Panc1 (cell line): ENCODE measurements around the gene GCNT4. TPM values are rescaled to one million over a fixed set of nuclear protein-coding genes. Genes with fewer than 3 reads are reported as not detected.

Experiments used
- ATAC-seq: fragments of 200-7000 bp; cut with Tn5 transposase; 2 replicates; pipeline ENCODE4 v1.9.1; 2020; ENCODE audit warnings: mild to moderate bottlenecking, moderate library complexity
- BruUV-seq: library from RNA; stranded (reverse); fragments of 400-500 nt; replicated peaks from 2 replicates; lab custom pipeline; 2021; lab: Mats Ljungman, UMichigan
- CTCF ChIA-PET: fragments of 300-600 bp; sonication (Branson Sonifier 250); formaldehyde crosslinking; loops from one replicate; lab custom pipeline; 2022; ENCODE audit warnings: antibody characterized with exemption; lab: Charles Lee
- POLR2A ChIA-PET: fragments of 300-600 bp; sonication (Branson Sonifier 250); formaldehyde crosslinking; loops from one replicate; lab custom pipeline; 2022; ENCODE audit warnings: antibody characterized with exemption; lab: Charles Lee
- DNase-seq: peaks from one replicate; pipeline ENCODE4 v3.0.0-alpha.2; 2010; ENCODE audit warnings: low read depth, low spot score
- H3K27ac ChIP-seq: 2 replicates; pipeline ENCODE4 v1.5.1; 2011; ENCODE audit warnings: mild to moderate bottlenecking, low read length, inconsistent platforms
- H3K27me3 ChIP-seq: fragments of 200-500 bp; sonication (Bioruptor generic); 2 replicates; pipeline ENCODE4 v1.6.0; 2014; ENCODE audit warnings: low read length, inconsistent platforms; ENCODE audit not compliant: control insufficient read depth, insufficient read depth
- H3K36me3 ChIP-seq: fragments of 200-500 bp; sonication (Bioruptor generic); 2 replicates; pipeline ENCODE4 v1.5.1; 2014; ENCODE audit warnings: inconsistent platforms, mild to moderate bottlenecking, low read length, moderate library complexity; ENCODE audit not compliant: control insufficient read depth, insufficient read depth
- H3K4me1 ChIP-seq: 2 replicates; pipeline ENCODE4 v1.5.1; 2011; ENCODE audit warnings: inconsistent platforms, mild to moderate bottlenecking, low read length, moderate library complexity; ENCODE audit not compliant: control insufficient read depth, insufficient read depth
- H3K4me3 ChIP-seq, 2 experiments: 2 replicates each; pipeline ENCODE4 v1.5.1; 2011 to 2012; ENCODE audit warnings: low read depth in 2 of 2, low read length in 2 of 2, mild to moderate bottlenecking in 2 of 2, inconsistent platforms in 1 of 2, moderate library complexity in 1 of 2
- H3K9me3 ChIP-seq: fragments of 200-500 bp; sonication (Bioruptor generic); 2 replicates; pipeline ENCODE4 v1.5.1; 2014; ENCODE audit warnings: low read depth, mild to moderate bottlenecking, inconsistent platforms, low read length, moderate library complexity; ENCODE audit not compliant: control insufficient read depth, insufficient read depth
- CTCF ChIP-seq: fragments of 450-650 bp; IDR thresholded peaks from 2 replicates; pipeline ENCODE4 v1.5.1; 2017; ENCODE audit warnings: mild to moderate bottlenecking
- POLR2AphosphoS5 ChIP-seq: IDR thresholded peaks from 2 replicates; pipeline ENCODE4 v1.6.1; 2012; ENCODE audit warnings: mild to moderate bottlenecking, low read depth, low read length, moderate library complexity
- REST ChIP-seq, 2 experiments: IDR thresholded peaks; 2 replicates each; pipeline ENCODE4 v1.6.1; 2011 to 2012; ENCODE audit warnings: low read depth in 2 of 2, control low read depth in 1 of 2, low read length in 1 of 2, mild to moderate bottlenecking in 1 of 2, moderate library complexity in 1 of 2; ENCODE audit not compliant: insufficient read depth in 1 of 2
- SIN3A ChIP-seq: IDR thresholded peaks from 2 replicates; pipeline ENCODE4 v1.6.1; 2012; ENCODE audit warnings: low read depth, mild to moderate bottlenecking, low read length, moderate library complexity, borderline replicate concordance; ENCODE audit not compliant: insufficient read depth
- TCF7L2 ChIP-seq: IDR thresholded peaks from 2 replicates; pipeline ENCODE4 v1.6.1; 2011; ENCODE audit warnings: mild to moderate bottlenecking, low read depth, low read length, inconsistent platforms
- in situ Hi-C: cut with HindIII; loops from 2 replicates; pipeline ENCODE4 v1.10.0; 2016; ENCODE audit warnings: low sequenced_read_pairs, low pct_unique_long_range_greater_than_20kb
- intact Hi-C: fragments of 100-400 bp; cut with micrococcal nuclease; formaldehyde crosslinking; loops from one replicate; pipeline ENCODE4 v1.10.0; 2022; ENCODE audit not compliant: unreplicated experiment
- total RNA-seq: library from RNA; stranded (reverse); gene quantifications from one replicate; pipeline ENCODE4 v1.2.1, GENCODE V29; 2021; ENCODE audit not compliant: unreplicated experiment

Gene GCNT4
- total RNA-seq, 1 experiment from 2014 or later = 0.33 TPM

GRCh38 chr5:75028090-75028489 lies 24.3 kb downstream of the GCNT4 start:
- Histone ChIP-seq H3K4me3 (no peak overlapping the region), H3K27me3 (peaks cover 4% of the 10 kb centered on the region; the same call in 1 of the 2 replicates), H3K9me3 (no peaks in the 10 kb centered on the region), H3K36me3 (no peaks in the 10 kb centered on the region), H3K27ac (no peak overlapping the region), H3K4me1 (no peaks in the 10 kb centered on the region)
- DNase-seq = no peak
- ChIA-PET CTCF (no interaction called here), POLR2A (no interaction called here)
- no TSS peak for BruUV-seq
- in situ Hi-C loops = no loop called here
- intact Hi-C loops = no loop called here
- no peak for ATAC-seq
- no peak for TF ChIP-seq TCF7L2
- no peak for TF ChIP-seq SIN3A
- TF ChIP-seq REST (IDR thresholded peaks at IDR 0.05; ENCODE audit: insufficient read depth in 1 of 2, low read depth in 2 of 2, low read length in 1 of 2) = no peak
- TF ChIP-seq POLR2AphosphoS5 = no peak
- no peak for TF ChIP-seq CTCF

GRCh38 chr5:75023368-75024159 lies 28.8 kb downstream of the GCNT4 start:
- Histone ChIP-seq H3K4me1 (no peaks in the 10 kb centered on the region), H3K36me3 (no peaks in the 10 kb centered on the region), H3K9me3 (no peaks in the 10 kb centered on the region), H3K4me3 (no peak overlapping the region), H3K27me3 (peaks cover 5% of the 10 kb centered on the region; the same call in 1 of the 2 replicates), H3K27ac (no peak overlapping the region)
- no TSS peak for BruUV-seq
- intact Hi-C loops = no loop called here
- TF ChIP-seq SIN3A = no peak
- TF ChIP-seq REST (IDR thresholded peaks at IDR 0.05; ENCODE audit: insufficient read depth in 1 of 2, low read depth in 2 of 2, low read length in 1 of 2) = no peak
- no peak for TF ChIP-seq CTCF
- TF ChIP-seq TCF7L2 = no peak
- no peak for TF ChIP-seq POLR2AphosphoS5
- in situ Hi-C loops = no loop called here
- ATAC-seq (no peak), DNase-seq (no peak)
- POLR2A ChIA-PET = interaction anchor here (0.5 kb wide), 1 partner anchor 1107 kb away, joined by 10 read pairs; no protein-coding TSS in a partner anchor
- CTCF ChIA-PET = no interaction called here
